Glutamatergic neuron (in vitro differentiated cells): Measurements from ENCODE around the gene RCAN2. TPM values are rescaled to one million over a fixed set of nuclear protein-coding genes. Genes with fewer than 3 reads are reported as not detected.

Experiments used
- DNase-seq: peaks from one replicate; pipeline ENCODE4 v3.0.0; 2022
- H3K27ac Mint-ChIP-seq: one replicate; pipeline ENCODE4 v1.8.0; 2020; ENCODE audit warnings: mild to moderate bottlenecking, mixed read lengths, inconsistent platforms; ENCODE audit not compliant: unreplicated experiment
- H3K27me3 Mint-ChIP-seq: one replicate; pipeline ENCODE4 v1.8.0; 2020; ENCODE audit warnings: mild to moderate bottlenecking, moderate library complexity, mixed read lengths, inconsistent platforms; ENCODE audit not compliant: unreplicated experiment
- H3K36me3 Mint-ChIP-seq: one replicate; pipeline ENCODE4 v1.8.0; 2020; ENCODE audit warnings: mild to moderate bottlenecking, mixed read lengths, inconsistent platforms; ENCODE audit not compliant: unreplicated experiment
- H3K4me1 Mint-ChIP-seq: one replicate; pipeline ENCODE4 v1.8.0; 2020; ENCODE audit warnings: mild to moderate bottlenecking, low read depth, mixed read lengths, inconsistent platforms; ENCODE audit not compliant: unreplicated experiment
- H3K4me3 Mint-ChIP-seq: one replicate; pipeline ENCODE4 v1.8.0; 2020; ENCODE audit warnings: mild to moderate bottlenecking, mixed read lengths, inconsistent platforms; ENCODE audit not compliant: unreplicated experiment
- H3K9me3 Mint-ChIP-seq: one replicate; pipeline ENCODE4 v1.8.0; 2020; ENCODE audit warnings: mild to moderate bottlenecking, moderate library complexity, mixed read lengths, inconsistent platforms; ENCODE audit not compliant: unreplicated experiment
- total RNA-seq: library from RNA; stranded (reverse); fragmentation: NEBNext Ultra II Directional; extraction: Animal tissue kit (Norgen Biotek cat#: 25700); gene quantifications from one replicate; pipeline ENCODE4 v1.2.1, GENCODE V29; 2021; ENCODE audit not compliant: unreplicated experiment
- TF ChIP-seq, protein P1 (sequence below): fragments of 200-600 bp; sonication (generic); IDR thresholded peaks from one replicate; pipeline ENCODE4 v1.5.0; 2021; ENCODE audit not compliant: partially characterized antibody, unreplicated experiment

Gene RCAN2
- total RNA-seq, 1 donor from 2014 or later, result 21.6 TPM

DNA sequence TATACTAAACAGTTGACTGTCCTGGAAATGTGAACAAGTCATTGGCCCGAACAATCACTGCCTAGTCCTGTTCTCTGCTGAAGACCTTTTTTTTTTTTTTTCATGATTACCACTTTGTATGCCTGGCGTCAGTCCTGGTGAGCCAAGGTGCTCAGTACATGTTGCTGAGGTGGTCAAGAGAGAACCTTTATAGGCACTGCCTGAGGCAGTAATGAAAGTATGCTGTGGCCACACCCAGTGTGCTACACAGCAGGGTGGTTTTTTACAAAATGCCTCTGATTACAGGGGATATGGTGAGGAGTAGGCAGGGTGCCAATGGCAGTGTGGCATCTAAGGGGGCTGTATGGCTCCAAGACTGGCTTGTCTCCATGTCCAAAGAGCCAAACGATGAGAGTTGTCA, 185.4 kb downstream of the RCAN2 start:
- TF ChIP-seq, protein P1, sequence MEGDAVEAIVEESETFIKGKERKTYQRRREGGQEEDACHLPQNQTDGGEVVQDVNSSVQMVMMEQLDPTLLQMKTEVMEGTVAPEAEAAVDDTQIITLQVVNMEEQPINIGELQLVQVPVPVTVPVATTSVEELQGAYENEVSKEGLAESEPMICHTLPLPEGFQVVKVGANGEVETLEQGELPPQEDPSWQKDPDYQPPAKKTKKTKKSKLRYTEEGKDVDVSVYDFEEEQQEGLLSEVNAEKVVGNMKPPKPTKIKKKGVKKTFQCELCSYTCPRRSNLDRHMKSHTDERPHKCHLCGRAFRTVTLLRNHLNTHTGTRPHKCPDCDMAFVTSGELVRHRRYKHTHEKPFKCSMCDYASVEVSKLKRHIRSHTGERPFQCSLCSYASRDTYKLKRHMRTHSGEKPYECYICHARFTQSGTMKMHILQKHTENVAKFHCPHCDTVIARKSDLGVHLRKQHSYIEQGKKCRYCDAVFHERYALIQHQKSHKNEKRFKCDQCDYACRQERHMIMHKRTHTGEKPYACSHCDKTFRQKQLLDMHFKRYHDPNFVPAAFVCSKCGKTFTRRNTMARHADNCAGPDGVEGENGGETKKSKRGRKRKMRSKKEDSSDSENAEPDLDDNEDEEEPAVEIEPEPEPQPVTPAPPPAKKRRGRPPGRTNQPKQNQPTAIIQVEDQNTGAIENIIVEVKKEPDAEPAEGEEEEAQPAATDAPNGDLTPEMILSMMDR, result no peak
- no peak for DNase-seq
- Mint-ChIP-seq H3K36me3 (no peaks in the 10 kb centered on the region), H3K4me3 (no peak overlapping the region), H3K27me3 (peaks cover 2% of the 10 kb centered on the region), H3K27ac (no peak overlapping the region), H3K4me1 (no peaks in the 10 kb centered on the region), H3K9me3 (peaks cover 5% of the 10 kb centered on the region)

DNA sequence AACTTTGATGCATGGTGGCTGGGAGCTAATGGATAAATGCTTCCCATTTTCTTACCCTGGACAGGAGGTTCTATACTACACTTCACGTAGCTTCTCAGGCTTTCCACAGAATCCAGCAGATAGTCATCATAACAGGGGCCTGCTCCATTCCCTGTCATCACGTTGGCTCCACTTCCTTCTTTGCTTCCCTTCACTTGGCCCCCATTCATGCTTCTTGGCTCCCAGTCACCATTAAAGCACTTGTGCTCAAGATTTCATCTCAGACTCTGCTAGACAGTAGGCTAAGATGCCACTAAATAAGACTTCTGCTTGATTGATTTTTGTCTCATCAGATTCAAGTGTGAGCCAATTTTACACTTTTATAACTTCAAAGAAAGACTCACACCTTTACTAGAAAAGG, 186.0 kb downstream of the RCAN2 start:
- TF ChIP-seq, protein P1, result no peak
- H3K27me3 Mint-ChIP-seq, result peaks cover 2% of the 10 kb centered on the region
- peaks cover 5% of the 10 kb centered on the region for H3K9me3 Mint-ChIP-seq
- H3K4me3 Mint-ChIP-seq, result no peak overlapping the region
- H3K27ac Mint-ChIP-seq, result no peak overlapping the region
- no peaks in the 10 kb centered on the region for H3K36me3 Mint-ChIP-seq
- no peaks in the 10 kb centered on the region for H3K4me1 Mint-ChIP-seq
- no peak for DNase-seq

DNA sequence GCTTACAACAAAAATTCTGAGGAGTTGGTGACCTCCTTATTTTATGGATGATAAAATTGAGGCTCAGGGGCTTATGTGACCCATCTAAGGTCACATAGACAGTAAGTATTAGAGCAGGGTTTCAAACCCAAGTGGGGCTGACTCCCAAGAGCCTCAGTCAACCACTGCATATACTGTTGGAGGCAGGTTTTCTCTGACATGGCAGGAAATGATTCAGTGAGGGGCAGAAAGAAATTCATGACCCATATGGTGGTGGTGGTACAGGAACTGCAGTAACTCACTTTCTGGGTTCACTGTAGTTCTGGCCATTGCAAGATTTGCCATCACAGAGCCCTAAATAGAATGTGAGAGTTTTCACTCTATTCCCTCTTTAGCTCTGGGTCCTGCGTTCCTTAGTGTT, 188.4 kb downstream of the RCAN2 start:
- Mint-ChIP-seq H3K27me3 (peaks cover 2% of the 10 kb centered on the region), H3K4me1 (no peaks in the 10 kb centered on the region), H3K36me3 (no peaks in the 10 kb centered on the region), H3K27ac (no peak overlapping the region), H3K9me3 (peaks cover 5% of the 10 kb centered on the region), H3K4me3 (no peak overlapping the region)
- no peak for DNase-seq
- TF ChIP-seq, protein P1, result no peak

DNA sequence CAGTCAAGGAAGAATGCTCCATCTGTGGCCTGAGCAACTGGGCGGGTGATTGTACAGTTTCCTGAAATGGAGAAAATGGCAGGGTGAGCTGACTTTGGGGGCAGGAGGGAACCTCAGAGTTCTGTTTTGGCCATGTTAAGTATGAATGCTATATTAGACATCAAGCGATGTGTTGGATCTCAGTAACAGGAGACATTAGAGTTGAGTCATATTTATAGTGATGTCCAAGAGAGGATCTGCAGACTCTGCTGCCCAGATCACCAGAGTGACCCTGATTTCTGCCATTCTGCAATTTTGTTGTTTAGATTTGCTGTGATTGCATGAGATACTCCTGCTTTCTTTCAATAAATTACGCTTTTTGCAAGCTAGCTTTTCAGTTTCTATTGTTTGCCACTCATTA, 189.1 kb downstream of the RCAN2 start:
- peaks cover 2% of the 10 kb centered on the region for H3K27me3 Mint-ChIP-seq
- no peak overlapping the region for H3K4me3 Mint-ChIP-seq

DNA sequence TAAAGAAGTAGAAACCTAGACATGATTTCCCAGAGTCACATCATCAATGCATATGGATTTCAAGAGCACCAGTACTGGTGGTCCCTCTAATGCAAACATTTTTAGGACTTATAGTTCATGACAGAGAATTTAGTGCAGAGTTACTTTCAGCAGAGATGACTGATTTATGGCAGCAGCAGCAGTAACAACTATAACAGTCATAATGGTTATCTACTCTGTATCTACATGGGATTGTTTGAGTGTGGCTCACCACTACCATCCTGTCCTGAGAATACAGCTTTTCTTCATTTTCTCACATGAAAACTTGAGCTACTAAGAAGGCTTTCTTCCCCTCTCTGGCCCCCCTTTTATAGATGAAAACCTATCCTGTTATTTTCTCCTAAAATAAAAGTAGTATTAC, 192.0 kb downstream of the RCAN2 start:
- no peaks in the 10 kb centered on the region for H3K4me1 Mint-ChIP-seq
- H3K36me3 Mint-ChIP-seq, result no peaks in the 10 kb centered on the region
- TF ChIP-seq, protein P1, result no peak
- DNase-seq, result no peak
- H3K4me3 Mint-ChIP-seq, result no peak overlapping the region
- no peaks in the 10 kb centered on the region for H3K27me3 Mint-ChIP-seq
- H3K9me3 Mint-ChIP-seq, result peaks cover 2% of the 10 kb centered on the region
- no peak overlapping the region for H3K27ac Mint-ChIP-seq

More for the DNA sequence above, 189.1 kb downstream of the RCAN2 start:
- TF ChIP-seq, protein P1, result no peak
- Mint-ChIP-seq H3K4me1 (no peaks in the 10 kb centered on the region), H3K36me3 (no peaks in the 10 kb centered on the region), H3K9me3 (peaks cover 5% of the 10 kb centered on the region), H3K27ac (no peak overlapping the region)
- no peak for DNase-seq
